GM21723 (cell line): ENCODE measurements around the gene STARD3.

ENCODE experiments used
- ATAC-seq: cut with Tn5 transposase; IDR thresholded peaks from one replicate; pipeline ENCODE4 v1.9.1; 2021; ENCODE audit warnings: mild to moderate bottlenecking, moderate library complexity; ENCODE audit not compliant: unreplicated experiment

Gene STARD3

GRCh38 chr17:39669897-39670735 is 33.2 kb downstream of the STARD3 start:
- ATAC-seq = no peak

- ATAC-seq = no peak
Observed at GRCh38 chr17:39670746-39671145, 33.8 kb downstream of the STARD3 start.

GRCh38 chr17:39671651-39672521 is 34.9 kb downstream of the STARD3 start:
- ATAC-seq = no peak

- no peak for ATAC-seq
Observed at GRCh38 chr17:39672522-39673334, 35.8 kb downstream of the STARD3 start.

GRCh38 chr17:39673335-39674081 is 36.6 kb downstream of the STARD3 start:
- no peak for ATAC-seq

- no peak for ATAC-seq
Observed at GRCh38 chr17:39674179-39674578, 37.2 kb downstream of the STARD3 start.

- ATAC-seq = no peak
Observed at GRCh38 chr17:39674702-39675389, 37.9 kb downstream of the STARD3 start.

- ATAC-seq = no peak
Observed at GRCh38 chr17:39675390-39676082, 38.6 kb downstream of the STARD3 start.

- ATAC-seq = no peak
Observed at GRCh38 chr17:39676198-39676819, 39.4 kb downstream of the STARD3 start.

GRCh38 chr17:39677072-39677471 is 40.1 kb downstream of the STARD3 start:
- no peak for ATAC-seq

- no peak for ATAC-seq
Observed at GRCh38 chr17:39677542-39678339, 40.8 kb downstream of the STARD3 start.

- no peak for ATAC-seq
Observed at GRCh38 chr17:39678340-39679116, 41.6 kb downstream of the STARD3 start.

GRCh38 chr17:39679521-39680192 is 42.7 kb downstream of the STARD3 start:
- ATAC-seq = no peak

- ATAC-seq = no peak
Observed at GRCh38 chr17:39683295-39683939, 46.5 kb downstream of the STARD3 start.

- ATAC-seq = no peak
Observed at GRCh38 chr17:39684369-39685192, 47.6 kb downstream of the STARD3 start.
